Measurements from ENCODE around the gene ADAMTS2.

Gene ADAMTS2

GRCh38 chr5:179163236-179164155 is 181.8 kb downstream of the ADAMTS2 start:
- no peaks in the 10 kb centered on the region for H3K36me3 ChIP-seq (ENCODE audit: control insufficient read depth, insufficient read depth, low read length)
- H2BK5ac ChIP-seq (ENCODE audit: low read length), result no peak overlapping the region
- no peak overlapping the region for H2BK15ac ChIP-seq (replicated peaks; ENCODE audit: low read depth)
- H3K27ac ChIP-seq (ENCODE audit: low read depth, low read length), result no peak overlapping the region
- H3K56ac ChIP-seq (ENCODE audit: low read length), result no peak overlapping the region
- H3K4me2 ChIP-seq (ENCODE audit: low read length), result no peak overlapping the region
- no peak overlapping the region for H4K8ac ChIP-seq (ENCODE audit: low read depth, low read length)
- no peaks in the 10 kb centered on the region for H3K27me3 ChIP-seq (ENCODE audit: insufficient read depth, low read length, poor library complexity)
- no peak overlapping the region for H3K18ac ChIP-seq (ENCODE audit: low read length)
- no peak overlapping the region for H2AK5ac ChIP-seq (ENCODE audit: low read length)
- no peak overlapping the region for H3K23ac ChIP-seq (ENCODE audit: low read length)
- WGBS (ENCODE audit: extremely low coverage, insufficient coverage, low lambda C conversion rate), result no CpG with 5 or more reads among the region's 15 CpGs
- H3K9ac ChIP-seq (ENCODE audit: low read length), result no peak overlapping the region
- H3K4me1 ChIP-seq (ENCODE audit: control insufficient read depth, low read depth, low read length), result no peaks in the 10 kb centered on the region
- H3K4ac ChIP-seq (ENCODE audit: low read depth, low read length), result no peak overlapping the region
- no peaks in the 10 kb centered on the region for H3K79me2 ChIP-seq (ENCODE audit: control insufficient read depth, insufficient read depth, low read length)
- H2BK120ac ChIP-seq (ENCODE audit: low read depth, low read length), result no peak overlapping the region
- H4K5ac ChIP-seq (ENCODE audit: low read length), result no peak overlapping the region
- H3K4me3 ChIP-seq (ENCODE audit: low read length), result no peak overlapping the region
- no peak for DNase-seq
- no peaks in the 10 kb centered on the region for H3K79me1 ChIP-seq (ENCODE audit: low read length)

DNA sequence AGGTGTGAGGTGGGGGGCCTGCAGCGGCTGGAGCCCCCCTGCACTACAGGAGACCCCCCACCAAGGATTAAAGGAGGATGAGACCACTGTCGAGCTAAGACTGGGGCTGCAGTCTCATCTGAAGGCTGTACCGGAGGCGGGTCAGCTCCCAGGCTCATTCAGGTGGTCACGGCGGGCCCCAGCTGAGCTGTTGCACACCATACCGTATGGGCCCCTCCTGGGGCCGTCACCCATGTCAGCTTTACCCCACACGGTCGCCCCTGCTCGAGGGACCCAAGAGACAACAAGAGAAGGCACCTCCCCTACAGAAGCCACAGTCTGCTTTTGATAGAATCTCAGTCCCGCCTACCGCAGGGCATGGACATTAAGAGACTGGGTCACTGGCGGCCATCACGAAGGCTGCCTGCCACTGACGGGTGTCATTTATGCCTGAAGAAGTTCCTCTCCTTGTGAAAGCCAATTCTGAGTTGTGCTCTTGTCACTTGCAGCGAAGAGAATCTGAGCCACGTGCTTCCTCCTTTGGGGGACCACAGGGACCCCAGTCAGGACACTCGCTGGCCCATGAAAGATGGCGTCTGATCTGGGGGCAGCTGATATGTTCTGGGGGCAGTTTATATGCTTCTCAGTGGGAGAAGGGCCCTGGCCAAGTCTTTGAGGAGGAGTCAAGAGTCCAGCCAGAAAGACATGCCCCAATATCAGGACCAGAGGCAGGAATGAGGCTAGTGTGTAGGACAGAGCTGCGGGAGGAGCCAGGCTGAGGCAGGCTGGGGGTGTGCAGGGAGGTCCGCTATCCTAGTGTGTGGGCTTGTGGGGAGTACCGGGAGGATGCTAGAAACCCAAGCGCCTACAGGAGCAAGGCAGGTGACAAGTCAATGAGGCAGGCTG is 182.7 kb downstream of the ADAMTS2 start:
- no peak overlapping the region for H3K27ac ChIP-seq (ENCODE audit: low read depth, low read length)
- no peaks in the 10 kb centered on the region for H3K27me3 ChIP-seq (ENCODE audit: insufficient read depth, low read length, poor library complexity)
- no peaks in the 10 kb centered on the region for H3K79me2 ChIP-seq (ENCODE audit: control insufficient read depth, insufficient read depth, low read length)
- DNase-seq, result no peak
- no peak overlapping the region for H3K23ac ChIP-seq (ENCODE audit: low read length)
- no peak overlapping the region for H2AK5ac ChIP-seq (ENCODE audit: low read length)
- no peak overlapping the region for H2BK120ac ChIP-seq (ENCODE audit: low read depth, low read length)
- no peaks in the 10 kb centered on the region for H3K36me3 ChIP-seq (ENCODE audit: control insufficient read depth, insufficient read depth, low read length)
- no peak overlapping the region for H4K5ac ChIP-seq (ENCODE audit: low read length)
- H3K4me3 ChIP-seq (ENCODE audit: low read length), result no peak overlapping the region
- H3K18ac ChIP-seq (ENCODE audit: low read length), result no peak overlapping the region
- H3K4me1 ChIP-seq (ENCODE audit: control insufficient read depth, low read depth, low read length), result no peaks in the 10 kb centered on the region
- H4K8ac ChIP-seq (ENCODE audit: low read depth, low read length), result no peak overlapping the region
- H3K9ac ChIP-seq (ENCODE audit: low read length), result no peak overlapping the region
- no peak overlapping the region for H3K4me2 ChIP-seq (ENCODE audit: low read length)
- H3K79me1 ChIP-seq (ENCODE audit: low read length), result no peaks in the 10 kb centered on the region
- H3K4ac ChIP-seq (ENCODE audit: low read depth, low read length), result no peak overlapping the region
- WGBS (ENCODE audit: extremely low coverage, insufficient coverage, low lambda C conversion rate), result no CpG with 5 or more reads among the region's 24 CpGs
- H2BK5ac ChIP-seq (ENCODE audit: low read length), result no peak overlapping the region
- H2BK15ac ChIP-seq (replicated peaks; ENCODE audit: low read depth), result no peak overlapping the region
- no peak overlapping the region for H3K56ac ChIP-seq (ENCODE audit: low read length)

GRCh38 chr5:179161901-179162300 is 183.4 kb downstream of the ADAMTS2 start:
- H2BK5ac ChIP-seq (ENCODE audit: low read length), result no peak overlapping the region
- H4K5ac ChIP-seq (ENCODE audit: low read length), result no peak overlapping the region
- H4K8ac ChIP-seq (ENCODE audit: low read depth, low read length), result no peak overlapping the region
- no peaks in the 10 kb centered on the region for H3K79me1 ChIP-seq (ENCODE audit: low read length)
- no peaks in the 10 kb centered on the region for H3K36me3 ChIP-seq (ENCODE audit: control insufficient read depth, insufficient read depth, low read length)
- no peak for DNase-seq
- no peaks in the 10 kb centered on the region for H3K4me1 ChIP-seq (ENCODE audit: control insufficient read depth, low read depth, low read length)
- H3K4me2 ChIP-seq (ENCODE audit: low read length), result no peak overlapping the region
- no peak overlapping the region for H2BK15ac ChIP-seq (replicated peaks; ENCODE audit: low read depth)
- no peak overlapping the region for H3K4me3 ChIP-seq (ENCODE audit: low read length)
- no peak overlapping the region for H3K23ac ChIP-seq (ENCODE audit: low read length)
- WGBS (ENCODE audit: extremely low coverage, insufficient coverage, low lambda C conversion rate), result no CpG with 5 or more reads among the region's 8 CpGs
- no peak overlapping the region for H3K4ac ChIP-seq (ENCODE audit: low read depth, low read length)
- no peak overlapping the region for H3K27ac ChIP-seq (ENCODE audit: low read depth, low read length)
- H2BK120ac ChIP-seq (ENCODE audit: low read depth, low read length), result no peak overlapping the region
- H3K56ac ChIP-seq (ENCODE audit: low read length), result no peak overlapping the region
- H3K79me2 ChIP-seq (ENCODE audit: control insufficient read depth, insufficient read depth, low read length), result no peaks in the 10 kb centered on the region
- H3K18ac ChIP-seq (ENCODE audit: low read length), result no peak overlapping the region
- no peak overlapping the region for H3K9ac ChIP-seq (ENCODE audit: low read length)
- no peak overlapping the region for H2AK5ac ChIP-seq (ENCODE audit: low read length)
- no peaks in the 10 kb centered on the region for H3K27me3 ChIP-seq (ENCODE audit: insufficient read depth, low read length, poor library complexity)

DNA sequence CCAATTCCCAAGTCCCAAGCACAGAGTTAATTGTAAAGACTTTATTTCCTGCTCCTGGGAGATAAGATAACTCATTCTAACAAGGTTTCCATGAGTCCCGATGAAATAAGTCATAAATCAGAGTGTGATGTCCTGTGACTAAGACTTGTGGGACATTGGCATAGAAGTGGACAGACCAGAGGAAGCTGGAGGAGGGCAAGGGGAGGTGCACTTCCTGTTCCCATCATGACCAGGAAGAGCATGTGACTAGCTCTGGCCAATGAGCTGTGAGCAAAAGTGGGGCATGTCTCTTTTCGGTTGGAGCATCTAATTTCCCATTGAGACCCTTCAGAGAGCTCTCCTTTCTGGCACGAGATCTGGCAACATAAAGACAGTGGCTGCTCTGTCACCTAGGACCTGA is 184.7 kb downstream of the ADAMTS2 start:
- H2BK120ac ChIP-seq (ENCODE audit: low read depth, low read length), result no peak overlapping the region
- no peak overlapping the region for H3K9ac ChIP-seq (ENCODE audit: low read length)
- no peak overlapping the region for H3K23ac ChIP-seq (ENCODE audit: low read length)
- no peaks in the 10 kb centered on the region for H3K79me2 ChIP-seq (ENCODE audit: control insufficient read depth, insufficient read depth, low read length)
- no peak for DNase-seq
- H3K27me3 ChIP-seq (ENCODE audit: insufficient read depth, low read length, poor library complexity), result no peaks in the 10 kb centered on the region
- H3K56ac ChIP-seq (ENCODE audit: low read length), result no peak overlapping the region
- H3K4me3 ChIP-seq (ENCODE audit: low read length), result no peak overlapping the region
- no peak overlapping the region for H2BK5ac ChIP-seq (ENCODE audit: low read length)
- no peak overlapping the region for H4K5ac ChIP-seq (ENCODE audit: low read length)
- no peak overlapping the region for H3K27ac ChIP-seq (ENCODE audit: low read depth, low read length)
- H2BK15ac ChIP-seq (replicated peaks; ENCODE audit: low read depth), result no peak overlapping the region
- no peak overlapping the region for H4K8ac ChIP-seq (ENCODE audit: low read depth, low read length)
- H3K4me2 ChIP-seq (ENCODE audit: low read length), result no peak overlapping the region
- no peak overlapping the region for H2AK5ac ChIP-seq (ENCODE audit: low read length)
- no peak overlapping the region for H3K18ac ChIP-seq (ENCODE audit: low read length)
- H3K79me1 ChIP-seq (ENCODE audit: low read length), result no peaks in the 10 kb centered on the region
- no peak overlapping the region for H3K4ac ChIP-seq (ENCODE audit: low read depth, low read length)
- H3K36me3 ChIP-seq (ENCODE audit: control insufficient read depth, insufficient read depth, low read length), result no peaks in the 10 kb centered on the region
- no peaks in the 10 kb centered on the region for H3K4me1 ChIP-seq (ENCODE audit: control insufficient read depth, low read depth, low read length)
- no CpG with 5 or more reads among the region's 3 CpGs for WGBS (ENCODE audit: extremely low coverage, insufficient coverage, low lambda C conversion rate)

GRCh38 chr5:179158556-179158955 is 186.7 kb downstream of the ADAMTS2 start:
- no peak overlapping the region for H4K5ac ChIP-seq (ENCODE audit: low read length)
- no peaks in the 10 kb centered on the region for H3K4me1 ChIP-seq (ENCODE audit: control insufficient read depth, low read depth, low read length)
- H3K56ac ChIP-seq (ENCODE audit: low read length), result no peak overlapping the region
- H4K8ac ChIP-seq (ENCODE audit: low read depth, low read length), result no peak overlapping the region
- H2AK5ac ChIP-seq (ENCODE audit: low read length), result no peak overlapping the region
- H3K79me2 ChIP-seq (ENCODE audit: control insufficient read depth, insufficient read depth, low read length), result no peaks in the 10 kb centered on the region
- no peak overlapping the region for H3K27ac ChIP-seq (ENCODE audit: low read depth, low read length)
- no peak overlapping the region for H2BK5ac ChIP-seq (ENCODE audit: low read length)
- no peak overlapping the region for H2BK120ac ChIP-seq (ENCODE audit: low read depth, low read length)
- no peaks in the 10 kb centered on the region for H3K79me1 ChIP-seq (ENCODE audit: low read length)
- no peak overlapping the region for H3K4ac ChIP-seq (ENCODE audit: low read depth, low read length)
- no peak overlapping the region for H2BK15ac ChIP-seq (replicated peaks; ENCODE audit: low read depth)
- no peak overlapping the region for H3K4me3 ChIP-seq (ENCODE audit: low read length)
- H3K9ac ChIP-seq (ENCODE audit: low read length), result no peak overlapping the region
- H3K36me3 ChIP-seq (ENCODE audit: control insufficient read depth, insufficient read depth, low read length), result no peaks in the 10 kb centered on the region
- H3K4me2 ChIP-seq (ENCODE audit: low read length), result no peak overlapping the region
- no peaks in the 10 kb centered on the region for H3K27me3 ChIP-seq (ENCODE audit: insufficient read depth, low read length, poor library complexity)
- H3K23ac ChIP-seq (ENCODE audit: low read length), result no peak overlapping the region
- no peak overlapping the region for H3K18ac ChIP-seq (ENCODE audit: low read length)
- DNase-seq, result no peak
- no CpG with 5 or more reads among the region's 14 CpGs for WGBS (ENCODE audit: extremely low coverage, insufficient coverage, low lambda C conversion rate)
